PC-3 (cell line): ENCODE measurements around the gene AP1S1.

Source experiments
- EZH2 ChIP-seq: fragments of 300-600 bp; sonication (generic); IDR thresholded peaks from one replicate; pipeline ENCODE4 v1.6.1; 2017; ENCODE audit warnings: antibody characterized with exemption, mild to moderate bottlenecking, low read length; ENCODE audit not compliant: unreplicated experiment
- EZH2phosphoT487 ChIP-seq: fragments of 300-600 bp; sonication (generic); IDR thresholded peaks from 2 replicates; pipeline ENCODE4 v1.6.1; 2018; ENCODE audit warnings: mild to moderate bottlenecking, antibody characterized with exemption, low read length, borderline replicate concordance
- TF ChIP-seq, protein P1 (sequence below): fragments of 300-600 bp; sonication (generic); conservative IDR thresholded peaks from 2 replicates; pipeline ENCODE4 v1.5.1; 2017; ENCODE audit warnings: antibody characterized with exemption, low read depth, mild to moderate bottlenecking, low read length

DNA sequence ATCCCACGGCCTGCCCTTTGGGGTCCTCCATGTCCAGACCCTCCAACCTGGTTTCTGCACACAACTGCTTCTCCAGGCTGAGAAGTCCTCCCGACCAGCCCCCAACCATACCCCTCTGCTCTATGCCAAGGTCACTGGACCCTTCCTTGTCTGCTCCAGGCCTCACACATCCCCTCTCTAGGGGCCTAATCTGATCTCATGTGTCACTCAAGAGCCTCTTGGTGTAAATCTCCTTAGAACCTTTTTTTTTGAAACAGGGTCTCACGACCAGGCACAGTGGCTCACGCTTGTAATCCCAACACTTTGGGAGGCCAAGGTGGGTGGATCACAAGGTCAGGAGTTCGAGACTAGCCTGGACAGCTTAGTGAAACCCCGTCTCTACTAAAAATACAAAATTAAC lies 44.9 kb upstream of the AP1S1 start:
- TF ChIP-seq, protein P1, sequence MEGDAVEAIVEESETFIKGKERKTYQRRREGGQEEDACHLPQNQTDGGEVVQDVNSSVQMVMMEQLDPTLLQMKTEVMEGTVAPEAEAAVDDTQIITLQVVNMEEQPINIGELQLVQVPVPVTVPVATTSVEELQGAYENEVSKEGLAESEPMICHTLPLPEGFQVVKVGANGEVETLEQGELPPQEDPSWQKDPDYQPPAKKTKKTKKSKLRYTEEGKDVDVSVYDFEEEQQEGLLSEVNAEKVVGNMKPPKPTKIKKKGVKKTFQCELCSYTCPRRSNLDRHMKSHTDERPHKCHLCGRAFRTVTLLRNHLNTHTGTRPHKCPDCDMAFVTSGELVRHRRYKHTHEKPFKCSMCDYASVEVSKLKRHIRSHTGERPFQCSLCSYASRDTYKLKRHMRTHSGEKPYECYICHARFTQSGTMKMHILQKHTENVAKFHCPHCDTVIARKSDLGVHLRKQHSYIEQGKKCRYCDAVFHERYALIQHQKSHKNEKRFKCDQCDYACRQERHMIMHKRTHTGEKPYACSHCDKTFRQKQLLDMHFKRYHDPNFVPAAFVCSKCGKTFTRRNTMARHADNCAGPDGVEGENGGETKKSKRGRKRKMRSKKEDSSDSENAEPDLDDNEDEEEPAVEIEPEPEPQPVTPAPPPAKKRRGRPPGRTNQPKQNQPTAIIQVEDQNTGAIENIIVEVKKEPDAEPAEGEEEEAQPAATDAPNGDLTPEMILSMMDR, result no peak
- TF ChIP-seq EZH2 (no peak), EZH2phosphoT487 (no peak)
